Neuron (in vitro differentiated cells): ENCODE data around the gene LIX1.

ENCODE experiments used
- H2AFZ ChIP-seq: one replicate; pipeline ENCODE4 v1.6.1; 2013; ENCODE audit warnings: low read depth, mild to moderate bottlenecking, inconsistent platforms, low read length, moderate library complexity
- H3K27me3 ChIP-seq: one replicate; pipeline ENCODE4 v1.6.1; 2013; ENCODE audit warnings: low read length; ENCODE audit not compliant: insufficient read depth
- H3K36me3 ChIP-seq: one replicate; pipeline ENCODE4 v1.6.1; 2013; ENCODE audit warnings: low read length; ENCODE audit not compliant: insufficient read depth
- H3K4me1 ChIP-seq: one replicate; pipeline ENCODE4 v1.6.1; 2013; ENCODE audit warnings: low read length; ENCODE audit not compliant: insufficient read depth
- H3K4me3 ChIP-seq: 2 replicates; pipeline ENCODE4 v1.5.1; 2013; ENCODE audit warnings: mild to moderate bottlenecking, low read length, moderate library complexity
- H3K9me3 ChIP-seq: one replicate; pipeline ENCODE4 v1.6.1; 2013; ENCODE audit warnings: low read length

The LIX1 gene

GRCh38 chr5:97074859-97075489 lies 67.4 kb downstream of the LIX1 start:
- no peaks in the 10 kb centered on the region for H3K9me3 ChIP-seq

GRCh38 chr5:97073420-97073819 lies 69.0 kb downstream of the LIX1 start:
- no peak overlapping the region for H3K4me3 ChIP-seq
- H3K36me3 ChIP-seq, result no peaks in the 10 kb centered on the region
- no peak overlapping the region for H2AFZ ChIP-seq
- H3K4me1 ChIP-seq, result peaks cover 2% of the 10 kb centered on the region
- H3K9me3 ChIP-seq, result no peaks in the 10 kb centered on the region
- no peaks in the 10 kb centered on the region for H3K27me3 ChIP-seq

More at GRCh38 chr5:97074859-97075489, 67.4 kb downstream of the LIX1 start:
- no peak overlapping the region for H3K4me3 ChIP-seq
- peaks cover 9% of the 10 kb centered on the region for H3K4me1 ChIP-seq
- no peaks in the 10 kb centered on the region for H3K27me3 ChIP-seq
- H2AFZ ChIP-seq, result no peak overlapping the region
- H3K36me3 ChIP-seq, result no peaks in the 10 kb centered on the region

GRCh38 chr5:97072696-97073095 lies 69.7 kb downstream of the LIX1 start:
- H3K27me3 ChIP-seq, result no peaks in the 10 kb centered on the region
- H3K9me3 ChIP-seq, result no peaks in the 10 kb centered on the region
- H3K4me1 ChIP-seq, result peaks cover 2% of the 10 kb centered on the region
- no peak overlapping the region for H3K4me3 ChIP-seq
- H2AFZ ChIP-seq, result no peak overlapping the region
- H3K36me3 ChIP-seq, result no peaks in the 10 kb centered on the region

GRCh38 chr5:97071993-97072392 lies 70.4 kb downstream of the LIX1 start:
- H2AFZ ChIP-seq, result no peak overlapping the region
- peaks cover 6% of the 10 kb centered on the region for H3K4me1 ChIP-seq
- H3K9me3 ChIP-seq, result no peaks in the 10 kb centered on the region
- no peaks in the 10 kb centered on the region for H3K36me3 ChIP-seq
- H3K4me3 ChIP-seq, result no peak overlapping the region
- H3K27me3 ChIP-seq, result no peaks in the 10 kb centered on the region

- H3K9me3 ChIP-seq, result no peaks in the 10 kb centered on the region
- H3K4me3 ChIP-seq, result no peak overlapping the region
- no peak overlapping the region for H2AFZ ChIP-seq
- H3K36me3 ChIP-seq, result no peaks in the 10 kb centered on the region
- H3K27me3 ChIP-seq, result no peaks in the 10 kb centered on the region
- H3K4me1 ChIP-seq, result peaks cover 6% of the 10 kb centered on the region
Measured at GRCh38 chr5:97071101-97071500, 71.3 kb downstream of the LIX1 start.

- no peak overlapping the region for H3K4me3 ChIP-seq
- no peaks in the 10 kb centered on the region for H3K27me3 ChIP-seq
- no peaks in the 10 kb centered on the region for H3K36me3 ChIP-seq
- H3K9me3 ChIP-seq, result no peaks in the 10 kb centered on the region
- H3K4me1 ChIP-seq, result peaks cover 3% of the 10 kb centered on the region
- no peak overlapping the region for H2AFZ ChIP-seq
Measured at GRCh38 chr5:97070234-97070633, 72.2 kb downstream of the LIX1 start.

- Histone ChIP-seq H3K27me3 (no peaks in the 10 kb centered on the region), H3K36me3 (no peaks in the 10 kb centered on the region), H3K4me3 (no peak overlapping the region), H2AFZ (no peak overlapping the region), H3K4me1 (peaks cover 7% of the 10 kb centered on the region), H3K9me3 (no peaks in the 10 kb centered on the region)
Measured at GRCh38 chr5:97067296-97067850, 75.0 kb downstream of the LIX1 start.

DNA sequence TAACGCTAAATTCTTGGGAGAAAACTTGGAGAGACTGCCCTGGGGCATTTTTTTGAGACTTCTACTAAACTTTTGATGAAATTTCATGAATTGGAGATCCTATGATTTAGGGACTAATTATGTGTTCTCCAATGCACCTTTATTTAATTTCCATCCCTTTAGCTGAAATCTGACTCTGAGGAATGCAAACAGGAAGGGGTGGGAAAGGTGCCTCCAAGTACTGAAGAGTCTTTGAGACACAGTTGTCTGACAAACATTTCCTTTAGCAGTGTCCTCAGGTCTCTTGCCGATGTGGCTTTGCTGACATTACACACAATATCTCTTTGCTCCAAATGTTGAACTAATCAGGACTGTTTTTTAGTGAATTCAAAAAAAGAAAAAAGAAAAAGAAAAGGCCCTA lies 76.9 kb downstream of the LIX1 start:
- no peak overlapping the region for H2AFZ ChIP-seq

DNA sequence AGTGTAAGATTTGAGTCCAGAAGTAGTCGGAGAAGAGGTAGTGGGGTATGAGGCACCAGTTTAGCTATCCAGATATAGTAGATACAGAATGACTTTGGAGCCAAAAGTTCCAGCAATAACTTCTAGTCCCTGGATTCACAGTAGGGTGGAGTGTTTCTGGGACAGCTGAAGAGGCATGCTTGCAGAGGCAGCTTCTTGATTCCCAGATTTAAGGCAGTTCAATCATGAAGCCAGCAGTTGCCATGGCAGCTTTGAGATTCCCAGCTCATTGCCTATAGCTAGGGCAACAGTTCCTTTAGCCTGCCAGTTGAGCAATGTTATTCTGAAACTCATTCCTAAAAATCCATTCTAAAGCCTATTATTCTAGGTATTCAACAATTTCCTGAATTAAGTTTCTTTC lies 79.2 kb downstream of the LIX1 start:
- no peak overlapping the region for H2AFZ ChIP-seq
- no peaks in the 10 kb centered on the region for H3K27me3 ChIP-seq
- peaks cover 7% of the 10 kb centered on the region for H3K9me3 ChIP-seq
- H3K4me3 ChIP-seq, result no peak overlapping the region
- H3K36me3 ChIP-seq, result no peaks in the 10 kb centered on the region
- H3K4me1 ChIP-seq, result peaks cover 7% of the 10 kb centered on the region

More for the DNA sequence above, 76.9 kb downstream of the LIX1 start:
- Histone ChIP-seq H3K36me3 (no peaks in the 10 kb centered on the region), H3K27me3 (no peaks in the 10 kb centered on the region), H3K4me3 (no peak overlapping the region), H3K9me3 (no peaks in the 10 kb centered on the region), H3K4me1 (peaks cover 7% of the 10 kb centered on the region)

- no peak overlapping the region for H2AFZ ChIP-seq
- H3K36me3 ChIP-seq, result no peaks in the 10 kb centered on the region
- H3K4me3 ChIP-seq, result no peak overlapping the region
- H3K9me3 ChIP-seq, result peaks cover 7% of the 10 kb centered on the region
- no peaks in the 10 kb centered on the region for H3K27me3 ChIP-seq
- H3K4me1 ChIP-seq, result peaks cover 4% of the 10 kb centered on the region
Measured at GRCh38 chr5:97062046-97062445, 80.4 kb downstream of the LIX1 start.

- Histone ChIP-seq H3K27me3 (no peaks in the 10 kb centered on the region), H3K9me3 (peaks cover 10% of the 10 kb centered on the region)
Measured at GRCh38 chr5:97056263-97056662, 86.1 kb downstream of the LIX1 start.

GRCh38 chr5:97049175-97049574 lies 93.2 kb downstream of the LIX1 start:
- Histone ChIP-seq H3K9me3 (no peaks in the 10 kb centered on the region), H3K27me3 (no peaks in the 10 kb centered on the region), H3K4me3 (no peak overlapping the region), H3K36me3 (no peaks in the 10 kb centered on the region), H3K4me1 (no peaks in the 10 kb centered on the region), H2AFZ (no peak overlapping the region)

More at GRCh38 chr5:97056263-97056662, 86.1 kb downstream of the LIX1 start:
- no peak overlapping the region for H2AFZ ChIP-seq
- H3K4me3 ChIP-seq, result no peak overlapping the region
- H3K4me1 ChIP-seq, result no peaks in the 10 kb centered on the region
- H3K36me3 ChIP-seq, result no peaks in the 10 kb centered on the region

GRCh38 chr5:97047076-97047475 lies 95.3 kb downstream of the LIX1 start:
- no peaks in the 10 kb centered on the region for H3K9me3 ChIP-seq
- no peaks in the 10 kb centered on the region for H3K27me3 ChIP-seq
- H3K36me3 ChIP-seq, result no peaks in the 10 kb centered on the region
- no peak overlapping the region for H2AFZ ChIP-seq
- H3K4me1 ChIP-seq, result no peaks in the 10 kb centered on the region
- H3K4me3 ChIP-seq, result no peak overlapping the region
